PC-9 (cell line): ENCODE results near the gene THADA. TPM values are rescaled to one million over a fixed set of nuclear protein-coding genes. Genes with fewer than 3 reads are reported as not detected.

Experiments used
- BruUV-seq: library from RNA; stranded (reverse); fragments of 400-500 nt; replicated peaks from 2 replicates; lab custom pipeline; 2021; lab: Mats Ljungman, UMichigan
- CTCF ChIA-PET: fragments of 300-600 bp; sonication (Branson Sonifier 250); formaldehyde crosslinking; loops from one replicate; lab custom pipeline; 2022; ENCODE audit warnings: antibody characterized with exemption; lab: Charles Lee
- POLR2A ChIA-PET: fragments of 300-600 bp; sonication (Branson Sonifier 250); formaldehyde crosslinking; loops from one replicate; lab custom pipeline; 2022; ENCODE audit warnings: antibody characterized with exemption; ENCODE audit not compliant: unreplicated experiment; lab: Charles Lee
- DNase-seq, 2 experiments: peaks; one replicate each; pipeline versions ENCODE4 v3.0.0 to v3.0.0-alpha.2; 2015 to 2022; ENCODE audit warnings: mixed read lengths in 1 of 2
- H2AFZ ChIP-seq: fragments of 200-600 bp; sonication (generic); 2 replicates; pipeline ENCODE4 v1.8.1; 2017; ENCODE audit warnings: antibody characterized with exemption
- H3F3A ChIP-seq: fragments of 200-600 bp; sonication (generic); 2 replicates; pipeline ENCODE4 v1.8.1; 2017; ENCODE audit warnings: antibody characterized with exemption, mild to moderate bottlenecking, low read depth; ENCODE audit not compliant: insufficient read depth
- H3K27ac ChIP-seq: fragments of 200-600 bp; sonication (generic); 2 replicates; pipeline ENCODE4 v1.6.1; 2016; ENCODE audit warnings: mixed run types
- H3K27me3 ChIP-seq: fragments of 200-600 bp; sonication (generic); 2 replicates; pipeline ENCODE4 v1.6.1; 2016; ENCODE audit warnings: low read depth, mixed run types; ENCODE audit not compliant: insufficient read depth
- H3K36me3 ChIP-seq: fragments of 200-600 bp; sonication (generic); 2 replicates; pipeline ENCODE4 v1.6.1; 2016; ENCODE audit warnings: low read depth, mixed run types
- H3K4me1 ChIP-seq: fragments of 200-600 bp; sonication (generic); replicated peaks from 2 replicates; pipeline ENCODE4 v1.6.1; 2016; ENCODE audit warnings: mixed run types; ENCODE audit not compliant: insufficient read depth
- H3K4me2 ChIP-seq: fragments of 200-600 bp; sonication (generic); 2 replicates; pipeline ENCODE4 v1.6.1; 2017; ENCODE audit warnings: mixed run types
- H3K4me3 ChIP-seq: fragments of 200-600 bp; sonication (generic); 2 replicates; pipeline ENCODE4 v1.6.1; 2016; ENCODE audit warnings: mixed run types
- H3K79me2 ChIP-seq: fragments of 200-600 bp; sonication (generic); 2 replicates; pipeline ENCODE4 v1.6.1; 2017; ENCODE audit warnings: low read depth, mixed run types
- H3K9me2 ChIP-seq: fragments of 200-600 bp; sonication (generic); 2 replicates; pipeline ENCODE4 v1.8.1; 2017; ENCODE audit warnings: mild to moderate bottlenecking; ENCODE audit not compliant: insufficient read depth
- H3K9me3 ChIP-seq: fragments of 200-600 bp; sonication (generic); 2 replicates; pipeline ENCODE4 v1.8.1; 2016; ENCODE audit warnings: low read depth; ENCODE audit not compliant: insufficient read depth
- H4K20me1 ChIP-seq: fragments of 200-600 bp; sonication (generic); 2 replicates; pipeline ENCODE4 v1.8.1; 2017; ENCODE audit not compliant: insufficient read depth
- CTCF ChIP-seq: fragments of 200-600 bp; sonication (generic); conservative IDR thresholded peaks from 2 replicates; pipeline ENCODE4 v1.6.1; 2017; ENCODE audit warnings: mixed run types, antibody characterized with exemption, mild to moderate bottlenecking, moderate library complexity
- EZH2 ChIP-seq: fragments of 200-600 bp; sonication (generic); IDR thresholded peaks from 2 replicates; pipeline ENCODE4 v1.8.0; 2017; ENCODE audit warnings: antibody characterized with exemption, low read depth
- intact Hi-C: fragments of 100-400 bp; cut with micrococcal nuclease; formaldehyde crosslinking; loops from one replicate; pipeline ENCODE4 v1.10.0; 2022; ENCODE audit not compliant: unreplicated experiment
- total RNA-seq: library from RNA; stranded (reverse); gene quantifications from 2 replicates; pipeline ENCODE4 v1.2.3, GENCODE V29; 2021

THADA gene
- total RNA-seq, 1 experiment from 2014 or later, result 28.1 TPM

GRCh38 chr2:43221763-43222474 is 373.9 kb downstream of the THADA start:
- TF ChIP-seq EZH2 (no peak), CTCF (no peak)
- Histone ChIP-seq H3K9me2 (no peaks in the 10 kb centered on the region), H3K9me3 (no peaks in the 10 kb centered on the region), H3K4me2 (peak overlapping the region; percentile 99), H3K4me3 (peak overlapping the region; percentile 72), H3K4me1 (peaks cover 51% of the 10 kb centered on the region), H3F3A (peaks cover 70% of the 10 kb centered on the region), H4K20me1 (0 out of 2 replicates have a peak, but pooled peaks cover 9% of the 10 kb centered on the region), H3K36me3 (peaks cover 19% of the 10 kb centered on the region), H3K79me2 (peaks cover 75% of the 10 kb centered on the region), H3K27ac (peak overlapping the region; percentile 92), H3K27me3 (no peaks in the 10 kb centered on the region), H2AFZ (no peak overlapping the region)
- peak; percentile 87 to 90 for DNase-seq
- CTCF ChIA-PET, result interaction anchor here (0.6 to 1.5 kb wide), 2 partner anchors 47 to 271 kb away, joined by 4 to 8 read pairs; no protein-coding TSS in a partner anchor
- intact Hi-C loops, result loop anchor here (1.0 kb wide), 2 partner anchors 53 to 91 kb away; no protein-coding TSS in a partner anchor
- no TSS peak for BruUV-seq
- POLR2A ChIA-PET, result interaction anchor here (0.5 to 0.9 kb wide), 7 partner anchors 43 to 1074 kb away, joined by 3 to 12 read pairs (median 5); no protein-coding TSS in a partner anchor

- Histone ChIP-seq H3K9me2 (no peaks in the 10 kb centered on the region), H3K27ac (peak overlapping the region; percentile 92), H3K4me3 (peak overlapping the region; percentile 72), H3K4me1 (peaks cover 51% of the 10 kb centered on the region), H3F3A (peaks cover 68% of the 10 kb centered on the region), H3K36me3 (peaks cover 19% of the 10 kb centered on the region), H3K9me3 (no peaks in the 10 kb centered on the region), H2AFZ (no peak overlapping the region), H3K4me2 (peak overlapping the region; percentile 99), H3K27me3 (no peaks in the 10 kb centered on the region), H4K20me1 (0 out of 2 replicates have a peak, but pooled peaks cover 9% of the 10 kb centered on the region), H3K79me2 (peaks cover 74% of the 10 kb centered on the region)
- ChIA-PET POLR2A (interaction anchor here (0.5 to 0.7 kb wide), 6 partner anchors 40 to 790 kb away, joined by 3 to 9 read pairs (median 4); no protein-coding TSS in a partner anchor), CTCF (interaction anchor here (0.6 kb wide), 1 partner anchor 271 kb away, joined by 8 read pairs; no protein-coding TSS in a partner anchor)
- no peak for TF ChIP-seq EZH2
- TF ChIP-seq CTCF, result no peak
- DNase-seq, result no peak
- BruUV-seq, result no TSS peak
- intact Hi-C loops, result no loop called here
Measured at GRCh38 chr2:43221124-43221762, 374.6 kb downstream of the THADA start.

- H3K9me2 ChIP-seq, result no peaks in the 10 kb centered on the region
- H3K4me3 ChIP-seq, result peak overlapping the region; percentile 72
- H4K20me1 ChIP-seq, result 0 out of 2 replicates have a peak, but pooled peaks cover 9% of the 10 kb centered on the region
- peaks cover 51% of the 10 kb centered on the region for H3K4me1 ChIP-seq
- H3K79me2 ChIP-seq, result peaks cover 69% of the 10 kb centered on the region
- intact Hi-C loops, result loop anchor here (1.0 kb wide), 1 partner anchor 134 kb away; no protein-coding TSS in a partner anchor
- POLR2A ChIA-PET, result interaction anchor here (0.6 kb wide), 2 partner anchors 39 to 183 kb away, joined by 3 to 4 read pairs; no protein-coding TSS in a partner anchor
- BruUV-seq, result no TSS peak
- H3K36me3 ChIP-seq, result peaks cover 19% of the 10 kb centered on the region
- CTCF ChIA-PET, result interaction anchor here (0.9 kb wide), 1 partner anchor 40 kb away, joined by 5 read pairs; no protein-coding TSS in a partner anchor
- no peaks in the 10 kb centered on the region for H3K27me3 ChIP-seq
- TF ChIP-seq EZH2 (no peak), CTCF (no peak)
- no peak overlapping the region for H2AFZ ChIP-seq
- H3K9me3 ChIP-seq, result no peaks in the 10 kb centered on the region
- peak overlapping the region; percentile 99 for H3K4me2 ChIP-seq
- H3K27ac ChIP-seq, result peak overlapping the region; percentile 92
- DNase-seq, result no peak
- peaks cover 68% of the 10 kb centered on the region for H3F3A ChIP-seq
Measured at GRCh38 chr2:43220760-43221123, 375.1 kb downstream of the THADA start.
